Muscle layer of duodenum (tissue), 2 donors: ENCODE data around the gene DUSP8.

Experiments used
- H3K27ac ChIP-seq: one replicate; pipeline ENCODE4 v1.7.0; 2013; ENCODE audit warnings: mild to moderate bottlenecking, low read length
- H3K27me3 ChIP-seq: one replicate; pipeline ENCODE4 v1.7.0; 2013; ENCODE audit warnings: low read depth, mild to moderate bottlenecking, control low read depth, low read length
- H3K36me3 ChIP-seq, 2 donors: one replicate each; pipeline ENCODE4 v1.7.0; 2013; ENCODE audit warnings: low read length in 2 of 2, control low read depth in 1 of 2, mild to moderate bottlenecking in 1 of 2; ENCODE audit not compliant: insufficient read depth in 2 of 2, control insufficient read depth in 1 of 2
- H3K4me1 ChIP-seq, 2 donors: one replicate each; pipeline ENCODE4 v1.7.0; 2013; ENCODE audit warnings: low read length in 2 of 2, mild to moderate bottlenecking in 2 of 2, control low read depth in 1 of 2, moderate library complexity in 1 of 2; ENCODE audit not compliant: insufficient read depth in 2 of 2, control insufficient read depth in 1 of 2
- H3K4me3 ChIP-seq, 2 donors: one replicate each; pipeline ENCODE4 v1.7.0; 2013; ENCODE audit warnings: low read length in 2 of 2, low read depth in 1 of 2, mild to moderate bottlenecking in 1 of 2
- H3K9me3 ChIP-seq, 2 donors: one replicate each; pipeline ENCODE4 v1.7.0; 2013; ENCODE audit warnings: low read length in 2 of 2, control low read depth in 1 of 2, mild to moderate bottlenecking in 1 of 2; ENCODE audit not compliant: control insufficient read depth in 1 of 2
- donor health status: healthy.

Gene DUSP8

DNA sequence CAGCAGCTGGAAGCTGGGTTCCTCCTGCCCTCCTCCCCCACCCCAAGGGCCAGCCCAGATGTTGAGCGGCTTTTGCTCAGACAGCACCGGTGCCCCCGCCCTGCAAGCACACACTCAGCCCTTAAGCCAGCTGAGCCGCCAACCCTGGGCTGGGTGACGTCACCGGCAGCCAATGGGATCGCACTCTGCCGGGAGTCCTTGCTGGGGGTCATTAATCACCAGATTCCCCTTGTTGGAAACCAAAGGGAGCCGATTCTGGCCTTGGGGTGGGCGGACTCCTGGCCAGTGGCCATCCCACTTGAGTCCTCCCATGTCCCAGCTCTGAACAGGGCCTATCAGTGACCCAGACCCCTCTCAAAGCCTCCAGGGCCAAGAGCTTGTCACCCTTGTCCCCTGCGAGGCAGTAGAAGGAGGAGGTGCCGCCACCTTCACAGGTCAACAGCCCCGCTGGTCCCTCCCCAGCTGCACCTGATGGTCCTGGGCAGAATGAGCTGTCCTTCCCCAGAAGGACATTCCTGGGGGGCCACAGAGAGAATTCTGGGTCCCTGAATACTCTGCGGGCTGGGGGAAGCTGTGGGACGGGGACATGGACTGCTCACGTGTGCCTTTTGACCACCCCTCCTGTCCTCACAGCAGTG lies 7.4 kb downstream of the DUSP8 start:
- H3K4me1 ChIP-seq, result peaks cover 2 to 61% of the 10 kb centered on the region in 2 donors
- H3K27ac ChIP-seq, result no peak overlapping the region
- H3K36me3 ChIP-seq, result peaks cover 0 to 12% of the 10 kb centered on the region in 2 donors
- no peak overlapping the region for H3K4me3 ChIP-seq
- H3K9me3 ChIP-seq, result no peaks in the 10 kb centered on the region
- no peaks in the 10 kb centered on the region for H3K27me3 ChIP-seq

DNA sequence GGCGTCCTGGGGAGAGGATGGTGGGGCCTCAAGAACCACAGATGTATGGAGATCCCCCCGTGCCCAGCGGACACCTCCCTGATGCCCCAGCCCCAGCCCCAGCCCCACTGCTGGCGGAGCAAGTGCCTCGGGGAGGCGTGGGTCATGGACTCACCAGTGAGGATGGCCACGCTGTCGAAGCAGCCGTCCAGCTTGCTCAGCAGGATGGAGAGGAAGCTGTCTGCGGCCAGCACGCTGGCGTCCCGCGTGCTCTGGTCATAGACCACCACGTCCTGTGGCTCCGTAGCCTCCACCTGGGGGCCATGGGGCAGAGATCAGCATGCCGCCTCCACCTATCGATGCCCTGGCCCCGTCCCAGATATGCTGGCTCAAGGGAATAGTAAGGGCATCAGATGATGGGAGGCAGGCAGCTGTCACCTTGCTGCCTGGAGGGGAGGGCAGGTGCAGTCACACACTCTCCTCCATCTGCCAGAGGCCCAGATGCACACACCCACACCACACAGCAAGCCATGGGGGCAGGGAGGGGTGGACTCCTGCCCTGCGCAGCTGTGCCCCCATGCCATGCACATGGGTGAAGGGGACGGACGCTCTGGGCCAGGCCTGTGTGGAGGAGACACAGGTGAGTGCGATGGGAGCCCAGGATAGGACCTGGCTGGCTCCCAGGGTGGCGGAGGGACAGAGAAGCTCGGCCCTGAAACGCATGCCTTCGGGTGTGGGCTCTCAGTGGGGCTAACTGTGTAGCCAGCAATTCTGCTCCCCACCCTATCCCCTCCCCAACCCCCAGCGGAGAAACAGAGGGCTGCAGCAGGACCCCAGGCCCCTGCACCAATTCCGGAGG lies 8.2 kb downstream of the DUSP8 start:
- H3K4me1 ChIP-seq, result peaks cover 2 to 62% of the 10 kb centered on the region in 2 donors
- no peaks in the 10 kb centered on the region for H3K9me3 ChIP-seq
- no peaks in the 10 kb centered on the region for H3K27me3 ChIP-seq
- peaks cover 0 to 12% of the 10 kb centered on the region in 2 donors for H3K36me3 ChIP-seq
- H3K27ac ChIP-seq, result no peak overlapping the region
- H3K4me3 ChIP-seq, result no peak overlapping the region

DNA sequence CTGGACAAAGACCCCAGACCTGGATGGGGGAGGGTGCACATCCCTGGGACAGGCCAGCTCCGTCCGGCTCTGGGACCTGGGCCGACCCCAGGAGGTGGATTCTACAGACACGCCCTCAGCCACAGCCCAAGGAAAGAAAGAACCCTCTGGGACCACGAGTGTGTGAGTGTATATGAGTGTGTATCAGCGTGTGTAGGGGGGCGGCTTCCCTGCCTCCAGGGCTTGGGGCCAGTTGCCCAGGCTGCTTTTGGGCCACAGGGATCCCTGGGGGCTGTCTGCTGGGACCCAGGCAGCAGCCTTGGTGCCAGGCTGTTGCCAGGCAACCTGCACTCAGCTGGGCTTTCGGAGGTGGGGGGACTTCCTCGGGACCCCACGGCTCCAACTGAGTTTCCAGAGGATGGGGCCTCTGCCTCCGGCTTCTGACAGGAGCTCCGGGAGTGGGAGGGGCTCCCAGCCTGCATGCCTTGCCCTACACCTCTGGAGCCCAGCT lies 8.9 kb downstream of the DUSP8 start:
- H3K36me3 ChIP-seq, result peaks cover 0 to 12% of the 10 kb centered on the region in 2 donors
- H3K4me3 ChIP-seq, result no peak overlapping the region
- no peaks in the 10 kb centered on the region for H3K9me3 ChIP-seq
- no peak overlapping the region for H3K27ac ChIP-seq
- H3K4me1 ChIP-seq, result peaks cover 7 to 62% of the 10 kb centered on the region in 2 donors
- no peaks in the 10 kb centered on the region for H3K27me3 ChIP-seq

DNA sequence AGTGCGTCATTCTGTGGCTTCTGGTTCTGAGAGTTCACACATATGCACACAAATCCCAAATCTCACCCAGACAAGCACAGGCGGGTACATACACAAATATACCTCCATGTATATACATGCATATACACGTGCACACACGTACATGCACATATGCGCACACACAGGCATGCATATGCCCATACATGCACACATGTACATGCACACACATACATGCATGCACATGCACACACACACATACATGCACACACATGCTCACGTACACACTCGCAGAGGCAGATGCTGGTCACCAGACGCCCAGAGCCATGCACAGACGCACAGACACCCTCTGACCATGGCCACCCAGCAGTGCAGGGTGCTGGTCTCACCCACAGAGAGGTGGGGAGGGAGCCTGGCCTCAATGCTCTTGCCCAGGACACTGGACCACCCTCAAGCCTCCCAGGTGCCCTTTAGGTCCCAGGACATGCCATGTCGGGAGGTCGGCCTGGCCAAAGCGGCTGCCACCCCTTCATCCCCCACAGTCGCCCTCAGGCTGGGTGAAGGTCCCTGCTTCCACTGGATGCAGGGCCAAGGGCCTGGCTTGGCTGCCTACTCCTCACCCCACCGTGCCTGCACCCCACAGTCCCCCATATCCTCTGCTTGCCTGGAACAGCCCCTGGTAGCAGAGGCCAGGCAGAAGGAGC lies 9.5 kb downstream of the DUSP8 start:
- peaks cover 5 to 56% of the 10 kb centered on the region in 2 donors for H3K4me1 ChIP-seq
- no peaks in the 10 kb centered on the region for H3K9me3 ChIP-seq
- no peaks in the 10 kb centered on the region for H3K27me3 ChIP-seq
- H3K27ac ChIP-seq, result no peak overlapping the region
- H3K36me3 ChIP-seq, result peaks cover 0 to 12% of the 10 kb centered on the region in 2 donors
- H3K4me3 ChIP-seq, result no peak overlapping the region

DNA sequence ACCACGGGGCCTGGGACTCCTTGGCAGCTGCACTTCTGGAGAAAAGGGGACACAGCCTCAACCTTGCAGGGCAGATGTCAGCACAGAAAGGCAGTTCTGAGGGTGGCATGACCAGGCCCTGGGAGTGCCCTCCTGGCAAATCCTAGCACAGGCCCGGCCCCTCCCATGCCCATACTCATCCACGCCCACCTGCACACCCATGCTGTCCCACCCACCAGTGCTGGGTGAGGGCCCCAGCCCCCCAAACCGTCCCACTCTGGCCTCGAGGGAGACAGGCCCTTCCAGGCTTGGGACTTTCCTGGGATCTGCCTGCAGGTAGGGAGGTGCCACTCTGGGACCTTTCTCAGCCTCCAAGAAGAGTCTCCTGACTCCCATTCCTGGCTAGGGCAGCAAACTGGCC lies 10.1 kb downstream of the DUSP8 start:
- peaks cover 0 to 12% of the 10 kb centered on the region in 2 donors for H3K36me3 ChIP-seq
- H3K9me3 ChIP-seq, result no peaks in the 10 kb centered on the region
- H3K4me1 ChIP-seq, result peaks cover 5 to 52% of the 10 kb centered on the region in 2 donors
- H3K27ac ChIP-seq, result no peak overlapping the region
- H3K4me3 ChIP-seq, result no peak overlapping the region
- H3K27me3 ChIP-seq, result no peaks in the 10 kb centered on the region

DNA sequence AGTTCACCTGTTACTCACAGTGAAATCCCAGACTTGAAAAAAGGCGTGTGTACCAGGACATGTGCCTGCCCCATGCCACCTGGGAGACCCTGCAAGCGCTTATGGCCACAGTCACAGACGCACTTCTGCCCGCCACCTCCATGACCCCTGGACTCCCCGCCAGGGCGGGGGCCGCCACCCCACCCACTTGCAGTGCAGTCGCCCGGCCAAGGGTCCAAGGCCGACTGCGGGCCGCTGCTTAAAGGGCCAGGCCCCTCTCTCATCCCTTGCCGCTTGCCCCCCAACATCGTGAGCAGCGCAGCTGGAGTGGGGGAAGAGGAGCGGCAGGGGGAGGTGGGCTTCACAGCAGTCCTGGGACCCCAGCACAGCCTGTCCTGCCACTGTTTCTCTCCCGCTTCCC lies 10.8 kb downstream of the DUSP8 start:
- Histone ChIP-seq H3K36me3 (peaks cover 0 to 12% of the 10 kb centered on the region in 2 donors), H3K4me1 (peaks cover 5 to 51% of the 10 kb centered on the region in 2 donors), H3K9me3 (no peaks in the 10 kb centered on the region), H3K27ac (no peak overlapping the region), H3K27me3 (no peaks in the 10 kb centered on the region), H3K4me3 (no peak overlapping the region)

DNA sequence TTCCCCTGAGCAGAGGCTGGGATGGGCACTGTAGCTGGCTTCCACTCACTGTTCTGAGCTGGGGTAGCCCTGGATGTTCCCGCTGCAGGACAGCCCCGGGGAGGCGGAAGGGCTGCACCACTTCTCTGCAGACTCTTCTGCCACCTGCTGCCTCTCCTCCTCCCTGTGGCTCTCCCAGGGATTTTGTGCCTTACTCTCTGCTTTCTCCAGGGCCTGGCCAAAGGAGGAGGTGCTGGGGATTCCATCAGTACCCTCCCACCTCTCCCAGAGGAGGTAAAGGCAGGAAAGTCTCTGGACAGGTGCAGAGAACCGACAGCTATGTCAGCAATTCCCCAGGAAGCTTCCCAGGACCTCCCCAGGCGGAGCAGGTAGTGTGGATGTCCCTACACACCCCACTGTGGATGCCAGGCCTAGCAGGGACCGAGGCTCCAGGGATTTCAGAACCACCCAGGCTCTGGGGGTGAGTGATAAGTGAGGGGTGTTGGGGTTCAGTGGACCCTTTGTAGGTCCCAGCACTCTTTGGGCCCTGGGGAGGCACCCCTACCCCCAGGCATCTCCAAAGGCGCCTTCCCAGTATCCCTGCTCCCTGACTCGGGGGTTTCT lies 11.3 kb downstream of the DUSP8 start:
- no peak overlapping the region for H3K27ac ChIP-seq
- no peaks in the 10 kb centered on the region for H3K9me3 ChIP-seq
- H3K36me3 ChIP-seq, result peaks cover 0 to 12% of the 10 kb centered on the region in 2 donors
- H3K4me3 ChIP-seq, result no peak overlapping the region
- peaks cover 5 to 47% of the 10 kb centered on the region in 2 donors for H3K4me1 ChIP-seq
- H3K27me3 ChIP-seq, result no peaks in the 10 kb centered on the region

DNA sequence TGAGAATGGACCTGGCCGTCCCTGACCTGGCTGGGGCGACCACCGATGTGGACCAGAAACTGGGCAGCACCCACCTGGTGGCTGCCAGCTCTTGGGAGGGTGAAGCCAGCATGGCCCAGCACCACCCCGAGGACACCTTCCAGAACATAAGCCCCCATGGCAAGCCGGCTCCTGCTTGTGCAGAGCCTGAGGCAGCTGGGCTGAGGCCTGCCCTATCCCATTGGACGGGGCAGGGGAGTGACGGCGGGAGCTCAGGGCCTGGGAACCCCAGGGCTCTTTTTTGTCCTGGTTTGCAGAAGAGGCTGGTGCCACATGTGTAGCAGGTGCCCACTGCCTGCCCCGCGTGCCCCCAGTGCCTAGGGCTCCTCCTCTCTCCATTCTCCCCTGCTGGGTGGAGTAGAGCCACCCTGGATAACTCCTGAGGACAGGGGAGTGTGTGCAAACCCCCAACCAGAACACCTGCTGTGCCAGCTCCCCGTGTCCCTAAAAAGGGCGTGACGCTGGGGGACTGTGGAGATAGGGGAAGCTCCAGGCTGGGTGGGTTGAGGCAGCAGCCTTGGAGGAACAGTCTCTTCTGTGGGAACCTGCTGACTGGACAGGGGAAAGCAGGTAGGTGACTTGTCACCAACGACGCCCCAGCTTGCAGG lies 11.9 kb downstream of the DUSP8 start:
- Histone ChIP-seq H3K36me3 (peaks cover 0 to 12% of the 10 kb centered on the region in 2 donors), H3K4me3 (no peak overlapping the region), H3K4me1 (peaks cover 5 to 41% of the 10 kb centered on the region in 2 donors)

DNA sequence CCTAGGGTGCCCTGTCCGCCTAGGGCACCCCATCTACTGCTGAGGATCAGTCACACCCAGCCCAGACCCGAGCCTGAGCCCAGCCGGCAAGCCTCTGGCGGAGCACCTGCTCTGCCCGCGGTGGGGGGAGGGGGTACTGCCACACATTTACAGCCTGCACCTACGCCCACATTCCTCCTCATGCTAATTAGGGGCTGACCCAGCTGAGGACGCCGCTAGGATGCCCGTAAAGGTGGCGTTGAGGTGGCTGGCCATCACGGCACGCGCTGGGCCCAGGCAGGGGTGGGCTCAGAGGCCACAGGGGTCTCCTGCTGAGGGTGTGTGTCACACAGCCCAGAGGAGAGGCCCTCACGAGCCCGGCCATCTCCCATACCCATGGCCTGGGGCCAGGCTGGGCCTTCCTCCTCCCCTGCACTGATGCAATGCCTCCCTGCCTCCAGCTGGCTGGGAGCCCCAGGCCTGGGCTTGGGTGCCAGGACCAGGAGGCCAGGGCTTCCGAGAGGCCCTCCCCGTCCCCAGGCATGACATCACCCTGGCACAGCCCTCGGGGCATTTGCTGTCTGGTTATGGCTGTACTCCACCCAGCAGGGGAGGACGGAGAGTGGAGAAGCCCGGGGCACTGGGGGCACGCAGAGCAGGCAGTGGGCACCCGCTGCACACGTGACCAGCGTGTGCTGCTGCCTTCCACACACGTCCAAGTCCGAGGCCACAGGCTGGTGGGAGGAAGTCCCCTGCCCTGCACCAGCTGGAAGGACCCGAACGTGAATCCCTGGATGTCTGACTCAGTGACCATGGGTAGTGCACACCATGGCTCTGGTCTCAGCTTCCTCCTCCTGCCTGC lies 12.7 kb downstream of the DUSP8 start:
- H3K9me3 ChIP-seq, result no peaks in the 10 kb centered on the region
- H3K4me3 ChIP-seq, result peak overlapping the region in 1 of 2 donors; percentile 43
- peaks cover 5 to 33% of the 10 kb centered on the region in 2 donors for H3K4me1 ChIP-seq
- H3K27ac ChIP-seq, result peak overlapping the region; percentile 72
- H3K36me3 ChIP-seq, result peaks cover 0 to 12% of the 10 kb centered on the region in 2 donors
- H3K27me3 ChIP-seq, result no peaks in the 10 kb centered on the region

More for the DNA sequence above, 11.9 kb downstream of the DUSP8 start:
- no peaks in the 10 kb centered on the region for H3K27me3 ChIP-seq
- H3K9me3 ChIP-seq, result no peaks in the 10 kb centered on the region
- peak overlapping the region; percentile 72 for H3K27ac ChIP-seq

DNA sequence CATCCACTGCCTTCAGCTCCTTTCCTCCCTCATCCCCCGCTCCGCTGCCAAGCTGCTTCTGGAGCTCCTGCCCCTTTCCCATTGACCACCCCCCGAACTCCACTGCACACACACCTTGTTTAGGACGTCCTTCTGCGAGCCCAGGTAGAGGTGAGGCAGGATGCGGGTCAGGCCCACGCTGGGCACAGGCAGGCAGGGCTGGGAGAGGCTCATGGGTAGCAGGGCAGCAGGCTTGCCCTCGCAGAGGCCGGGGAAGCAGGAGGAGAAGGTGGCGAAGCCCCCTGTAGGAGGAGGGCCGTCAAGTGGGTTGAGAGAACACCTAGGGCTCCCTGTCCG lies 13.3 kb downstream of the DUSP8 start:
- Histone ChIP-seq H3K27me3 (no peaks in the 10 kb centered on the region), H3K4me3 (peak overlapping the region in 1 of 2 donors; percentile 43), H3K4me1 (peaks cover 5 to 27% of the 10 kb centered on the region in 2 donors), H3K27ac (peak overlapping the region; percentile 72), H3K9me3 (no peaks in the 10 kb centered on the region), H3K36me3 (peaks cover 0 to 12% of the 10 kb centered on the region in 2 donors)
